MCF 10A (cell line): ENCODE results near the gene EMX2. TPM values are rescaled to one million over a fixed set of nuclear protein-coding genes. Genes with fewer than 3 reads are reported as not detected.

Source experiments
- BruUV-seq: library from RNA; stranded (reverse); fragments of 400-500 nt; replicated peaks from 2 replicates; lab custom pipeline; 2021; lab: Mats Ljungman, UMichigan
- CTCF ChIA-PET: fragments of 300-600 bp; sonication (Branson Sonifier 250); formaldehyde crosslinking; extraction: SDS; loops from one replicate; lab custom pipeline; 2021; ENCODE audit warnings: antibody characterized with exemption, inconsistent platforms; lab: Yijun Ruan, JAX
- POLR2A ChIA-PET: fragments of 300-600, 350-650 bp; sonication (Branson Sonifier 250); formaldehyde crosslinking; extraction: SDS; loops from one replicate; lab custom pipeline; 2020; ENCODE audit warnings: antibody characterized with exemption, inconsistent platforms; lab: Yijun Ruan, JAX
- DNase-seq: peaks from one replicate; pipeline ENCODE4 v3.0.0-alpha.2; 2018; ENCODE audit not compliant: unreplicated experiment
- H3K27ac Mint-ChIP-seq: one replicate; pipeline ENCODE4 v1.8.0; 2022; ENCODE audit warnings: mild to moderate bottlenecking, low read depth, mixed read lengths; ENCODE audit not compliant: unreplicated experiment
- H3K27me3 Mint-ChIP-seq: one replicate; pipeline ENCODE4 v1.8.0; 2022; ENCODE audit warnings: mixed read lengths; ENCODE audit not compliant: insufficient read depth, unreplicated experiment
- H3K36me3 Mint-ChIP-seq: one replicate; pipeline ENCODE4 v1.8.0; 2022; ENCODE audit warnings: mild to moderate bottlenecking, moderate library complexity, mixed read lengths; ENCODE audit not compliant: insufficient read depth, unreplicated experiment
- H3K4me1 Mint-ChIP-seq: one replicate; pipeline ENCODE4 v1.8.0; 2022; ENCODE audit warnings: mixed read lengths; ENCODE audit not compliant: insufficient read depth, unreplicated experiment
- H3K4me3 Mint-ChIP-seq: one replicate; pipeline ENCODE4 v1.8.0; 2022; ENCODE audit warnings: mild to moderate bottlenecking, moderate library complexity, mixed read lengths; ENCODE audit not compliant: unreplicated experiment
- H3K9me3 Mint-ChIP-seq: one replicate; pipeline ENCODE4 v1.8.0; 2022; ENCODE audit warnings: mixed read lengths; ENCODE audit not compliant: unreplicated experiment
- intact Hi-C: fragments of 100-400 bp; cut with micrococcal nuclease; formaldehyde crosslinking; loops from 2 replicates; pipeline ENCODE4 v1.14.1; 2022
- total RNA-seq: library from RNA; stranded (reverse); gene quantifications from 2 replicates; pipeline ENCODE4 v1.2.3, GENCODE V29; 2022
- TF ChIP-seq, protein P1 (sequence below): fragments of 200-600 bp; IDR thresholded peaks from one replicate; pipeline ENCODE4 v1.8.0; 2022; ENCODE audit warnings: antibody characterized with exemption, mild to moderate bottlenecking; ENCODE audit not compliant: unreplicated experiment

EMX2 gene
- total RNA-seq, 1 experiment from 2014 or later, result not detected

DNA sequence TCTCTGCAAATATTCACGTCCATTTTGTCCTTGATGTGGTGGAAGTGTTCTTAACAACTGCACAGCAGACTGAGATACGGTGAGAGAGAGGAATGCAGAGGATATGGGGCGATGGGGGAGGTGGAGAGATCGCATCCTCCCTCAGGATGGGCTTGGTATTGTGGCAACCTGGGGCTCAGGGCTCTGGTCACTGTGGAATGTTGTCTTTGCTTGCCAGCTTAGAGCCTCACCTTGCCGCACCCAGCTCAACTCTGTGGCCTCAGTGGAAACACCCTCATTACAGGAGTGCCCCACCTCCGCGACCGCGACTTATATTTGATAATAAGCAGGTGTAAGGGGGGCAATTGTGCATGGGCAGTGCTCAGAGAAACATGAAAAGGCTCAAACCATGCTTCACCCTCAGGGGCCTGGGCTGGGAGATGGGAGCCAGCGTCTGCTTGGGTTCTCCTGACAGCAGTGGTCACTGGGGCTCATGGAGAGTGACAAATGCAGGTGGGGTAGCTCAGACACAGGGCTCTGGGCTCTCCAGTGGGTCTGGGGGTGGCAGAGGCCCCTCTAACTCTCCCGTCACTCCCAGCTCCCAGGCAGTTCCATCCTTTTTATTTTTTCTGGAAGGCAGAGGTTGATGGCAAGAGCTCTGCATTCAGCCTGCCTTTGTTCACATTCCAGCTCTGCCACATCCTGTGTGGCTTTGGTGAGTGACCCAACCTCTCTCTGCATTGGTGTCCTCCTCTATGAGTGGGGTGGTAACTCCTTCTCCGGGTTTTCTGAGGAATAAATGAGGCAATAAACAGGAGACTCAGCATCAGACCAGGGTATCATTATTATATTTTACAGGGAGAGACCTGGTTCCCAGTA, 43.1 kb upstream of the EMX2 start:
- intact Hi-C loops, result no loop called here
- no TSS peak for BruUV-seq
- H3K9me3 Mint-ChIP-seq, result peaks cover 5% of the 10 kb centered on the region
- H3K27me3 Mint-ChIP-seq, result peaks cover 9% of the 10 kb centered on the region
- H3K4me3 Mint-ChIP-seq, result no peak overlapping the region
- TF ChIP-seq, protein P1, sequence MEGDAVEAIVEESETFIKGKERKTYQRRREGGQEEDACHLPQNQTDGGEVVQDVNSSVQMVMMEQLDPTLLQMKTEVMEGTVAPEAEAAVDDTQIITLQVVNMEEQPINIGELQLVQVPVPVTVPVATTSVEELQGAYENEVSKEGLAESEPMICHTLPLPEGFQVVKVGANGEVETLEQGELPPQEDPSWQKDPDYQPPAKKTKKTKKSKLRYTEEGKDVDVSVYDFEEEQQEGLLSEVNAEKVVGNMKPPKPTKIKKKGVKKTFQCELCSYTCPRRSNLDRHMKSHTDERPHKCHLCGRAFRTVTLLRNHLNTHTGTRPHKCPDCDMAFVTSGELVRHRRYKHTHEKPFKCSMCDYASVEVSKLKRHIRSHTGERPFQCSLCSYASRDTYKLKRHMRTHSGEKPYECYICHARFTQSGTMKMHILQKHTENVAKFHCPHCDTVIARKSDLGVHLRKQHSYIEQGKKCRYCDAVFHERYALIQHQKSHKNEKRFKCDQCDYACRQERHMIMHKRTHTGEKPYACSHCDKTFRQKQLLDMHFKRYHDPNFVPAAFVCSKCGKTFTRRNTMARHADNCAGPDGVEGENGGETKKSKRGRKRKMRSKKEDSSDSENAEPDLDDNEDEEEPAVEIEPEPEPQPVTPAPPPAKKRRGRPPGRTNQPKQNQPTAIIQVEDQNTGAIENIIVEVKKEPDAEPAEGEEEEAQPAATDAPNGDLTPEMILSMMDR, result no peak
- DNase-seq, result no peak
- H3K27ac Mint-ChIP-seq, result no peak overlapping the region
- no peaks in the 10 kb centered on the region for H3K36me3 Mint-ChIP-seq
- H3K4me1 Mint-ChIP-seq, result no peaks in the 10 kb centered on the region
- POLR2A ChIA-PET, result interaction anchor here (0.5 kb wide), 1 partner anchor 760 kb away, joined by 3 read pairs; no protein-coding TSS in a partner anchor
- CTCF ChIA-PET, result interaction anchor here (0.6 to 5.6 kb wide), 15 partner anchors 10 to 1253 kb away, joined by 3 to 87 read pairs (median 4); no protein-coding TSS in a partner anchor

DNA sequence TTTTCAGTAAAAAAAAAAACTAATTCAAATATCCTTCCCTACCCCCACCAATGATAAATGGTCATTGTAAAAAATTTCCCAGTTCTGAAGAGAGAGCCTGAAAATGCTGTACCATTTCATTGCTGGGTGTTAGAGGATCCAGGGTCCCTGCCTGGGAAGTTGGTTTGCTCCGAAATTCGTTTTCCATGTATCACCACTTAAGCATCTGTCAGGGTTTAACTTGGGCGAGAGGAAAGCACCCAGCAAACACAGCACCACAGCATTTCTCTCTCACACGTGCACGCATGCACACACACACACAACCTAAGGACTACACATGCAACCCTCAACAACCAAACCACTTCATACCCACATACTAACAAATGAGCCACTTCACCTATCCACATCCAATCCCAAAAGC, 42.1 kb upstream of the EMX2 start:
- ChIA-PET CTCF (interaction anchor here (1.8 to 5.6 kb wide), 2 partner anchors 58 to 68 kb away, joined by 4 to 77 read pairs; no protein-coding TSS in a partner anchor), POLR2A (no interaction called here)
- no peaks in the 10 kb centered on the region for H3K27me3 Mint-ChIP-seq
- no peak overlapping the region for H3K27ac Mint-ChIP-seq
- intact Hi-C loops, result no loop called here
- no peaks in the 10 kb centered on the region for H3K4me1 Mint-ChIP-seq
- BruUV-seq, result no TSS peak
- no peaks in the 10 kb centered on the region for H3K36me3 Mint-ChIP-seq
- no peak for DNase-seq
- H3K9me3 Mint-ChIP-seq, result no peaks in the 10 kb centered on the region
- H3K4me3 Mint-ChIP-seq, result no peak overlapping the region
- TF ChIP-seq, protein P1, result no peak

DNA sequence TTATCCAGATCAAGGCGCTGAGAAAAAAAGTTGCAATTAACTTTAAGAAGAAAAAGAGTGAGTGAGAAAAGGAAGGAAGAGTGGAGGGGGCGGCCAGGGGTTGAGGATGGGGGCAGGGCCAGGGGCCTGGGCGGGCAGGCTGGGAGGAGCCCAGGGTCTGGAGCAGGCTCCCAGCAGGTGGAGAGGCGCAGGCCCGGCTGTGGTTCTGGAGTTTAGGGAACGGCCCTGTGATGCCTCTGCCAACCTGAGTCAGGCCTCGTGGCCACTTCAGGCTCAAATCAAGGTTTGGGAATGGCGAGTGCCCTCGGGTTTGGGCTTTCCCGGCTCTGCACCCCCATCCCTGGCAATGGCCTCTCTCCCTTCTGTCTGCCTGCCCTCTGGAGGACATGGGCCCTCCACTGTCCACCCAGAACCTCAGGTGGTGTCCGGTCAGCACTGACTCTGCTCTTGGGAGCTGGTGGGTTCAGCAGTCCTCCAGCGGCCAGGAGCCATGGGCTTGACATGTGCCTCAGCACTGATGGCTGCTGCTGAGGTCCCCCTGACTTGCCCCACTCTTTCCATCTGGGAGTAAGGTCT, 41.0 kb upstream of the EMX2 start:
- no peaks in the 10 kb centered on the region for H3K36me3 Mint-ChIP-seq
- no TSS peak for BruUV-seq
- no peaks in the 10 kb centered on the region for H3K27me3 Mint-ChIP-seq
- no peak overlapping the region for H3K27ac Mint-ChIP-seq
- no peak for DNase-seq
- intact Hi-C loops, result no loop called here
- H3K9me3 Mint-ChIP-seq, result no peaks in the 10 kb centered on the region
- TF ChIP-seq, protein P1, result no peak
- no peaks in the 10 kb centered on the region for H3K4me1 Mint-ChIP-seq
- CTCF ChIA-PET, result interaction anchor here (1.2 to 2.7 kb wide), 4 partner anchors 59 to 958 kb away, joined by 3 to 10 read pairs (median 5); no protein-coding TSS in a partner anchor
- no peak overlapping the region for H3K4me3 Mint-ChIP-seq
- POLR2A ChIA-PET, result no interaction called here
